Measurements from ENCODE around the gene YTHDF2.

The YTHDF2 gene

GRCh38 chr1:28801461-28801860 lies 64.7 kb downstream of the YTHDF2 start:
- no peak for DNase-seq (ENCODE audit: low read depth in 2 of 2)

DNA sequence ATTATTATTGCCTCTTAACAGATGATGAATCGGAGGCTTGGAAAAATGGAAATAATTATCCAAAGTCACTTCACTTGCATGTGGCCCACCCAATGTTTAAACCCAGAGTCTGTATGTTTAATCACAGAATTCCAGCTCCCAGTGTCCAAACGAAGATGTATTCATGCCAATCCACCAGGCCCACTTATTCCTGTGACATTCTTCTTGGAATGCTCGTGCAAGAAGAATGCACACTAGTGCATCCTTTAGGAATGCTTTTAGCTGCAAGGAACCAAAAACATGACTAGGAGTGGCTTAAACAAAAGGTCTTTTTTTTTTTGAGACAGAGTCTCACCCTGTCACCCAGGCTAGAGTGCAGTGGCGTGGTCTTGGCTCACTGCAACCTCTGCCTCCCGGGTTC lies 66.3 kb downstream of the YTHDF2 start:
- DNase-seq (ENCODE audit: low read depth in 2 of 2): no peak

- DNase-seq (ENCODE audit: low read depth in 2 of 2): no peak
Observed at GRCh38 chr1:28803662-28804061, 66.9 kb downstream of the YTHDF2 start.

DNA sequence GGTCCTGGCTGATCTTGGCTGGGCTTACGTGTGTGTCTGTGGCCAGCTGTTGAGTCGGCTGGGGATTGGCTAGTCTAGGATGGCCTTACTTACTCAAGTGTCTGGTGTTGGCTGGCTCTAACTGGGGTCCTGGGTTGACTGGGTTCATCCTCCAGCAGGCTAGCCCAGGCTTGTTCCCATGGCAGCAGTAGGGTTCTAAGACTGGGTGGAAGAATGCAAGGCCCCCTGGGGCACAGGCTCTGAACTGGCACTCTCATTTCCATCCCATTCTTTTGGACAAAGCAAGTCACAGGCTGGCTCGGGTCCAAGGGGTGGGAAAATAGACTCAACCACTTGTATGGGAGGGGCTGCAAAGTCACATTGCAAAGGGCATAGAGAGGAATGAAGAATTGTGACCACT lies 67.3 kb downstream of the YTHDF2 start:
- no peak for DNase-seq (ENCODE audit: low read depth in 2 of 2)

DNA sequence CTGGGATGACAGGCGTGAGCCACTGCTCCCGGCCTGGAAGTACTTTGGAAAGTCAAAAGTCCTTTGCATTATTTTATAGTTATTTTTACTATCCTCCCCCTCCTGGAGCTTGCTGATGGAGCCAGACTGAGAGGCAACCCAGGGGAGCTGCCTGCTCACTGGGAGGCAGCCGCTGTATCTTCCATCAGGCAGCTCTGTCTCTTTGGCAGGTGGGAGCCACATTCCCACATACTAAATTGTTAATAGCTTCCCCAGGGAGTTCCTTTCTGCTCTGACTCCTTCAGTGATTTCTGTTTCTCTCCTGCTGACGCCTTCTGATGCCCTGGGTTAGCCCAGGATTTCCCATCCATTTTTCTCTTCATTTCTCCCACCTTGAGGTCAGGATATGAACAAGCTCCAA lies 70.3 kb downstream of the YTHDF2 start:
- DNase-seq (ENCODE audit: low read depth in 2 of 2): no peak

DNA sequence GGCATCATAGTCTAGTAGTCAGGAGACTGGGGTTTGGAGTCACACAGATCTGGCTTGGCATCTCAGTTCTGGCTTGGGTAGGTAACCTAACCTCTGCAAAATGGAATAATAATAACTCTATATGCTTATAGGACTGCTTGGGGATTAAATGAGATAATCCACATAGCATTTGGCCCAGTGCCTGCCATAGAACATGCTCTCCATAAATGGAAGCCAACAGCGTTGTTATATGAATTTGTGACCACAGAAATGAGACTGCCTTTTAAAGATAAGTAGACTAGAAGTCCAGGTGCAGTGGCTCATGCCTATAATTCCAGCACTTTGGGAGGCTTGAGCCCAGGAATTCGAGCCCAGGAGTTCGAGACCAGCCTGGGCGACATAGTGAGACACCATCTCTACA lies 71.2 kb downstream of the YTHDF2 start:
- no peak for DNase-seq (ENCODE audit: low read depth in 2 of 2)

DNA sequence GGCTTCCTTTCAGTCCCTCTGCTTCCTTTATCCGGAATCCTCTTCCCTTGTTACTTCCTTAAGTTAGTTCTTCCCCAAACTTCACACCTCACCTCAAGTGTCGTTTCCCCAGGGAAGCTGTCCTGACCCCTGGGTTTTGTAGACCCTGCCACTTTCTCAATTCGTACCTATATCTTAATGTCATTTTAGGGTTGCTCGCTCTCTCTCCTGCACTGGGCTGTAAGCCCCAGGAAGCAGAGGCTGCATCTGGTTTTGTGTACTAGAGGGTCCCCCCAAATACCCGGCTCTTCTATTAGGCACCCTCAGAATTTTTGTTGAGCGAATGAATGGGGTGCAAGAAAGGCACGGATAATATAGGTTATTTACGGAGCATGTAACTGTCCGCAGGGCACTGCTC lies 74.6 kb downstream of the YTHDF2 start:
- no peak for DNase-seq (ENCODE audit: low read depth in 2 of 2)

- no peak for DNase-seq (ENCODE audit: low read depth in 2 of 2)
Observed at GRCh38 chr1:28811766-28812668, 75.3 kb downstream of the YTHDF2 start, which contains the start of gene OPRD1. Gene OPRD1, plus strand, starts transcription at chr1:28812170. Its CDS starts 214 bp downstream, at chr1:28812384.

DNA sequence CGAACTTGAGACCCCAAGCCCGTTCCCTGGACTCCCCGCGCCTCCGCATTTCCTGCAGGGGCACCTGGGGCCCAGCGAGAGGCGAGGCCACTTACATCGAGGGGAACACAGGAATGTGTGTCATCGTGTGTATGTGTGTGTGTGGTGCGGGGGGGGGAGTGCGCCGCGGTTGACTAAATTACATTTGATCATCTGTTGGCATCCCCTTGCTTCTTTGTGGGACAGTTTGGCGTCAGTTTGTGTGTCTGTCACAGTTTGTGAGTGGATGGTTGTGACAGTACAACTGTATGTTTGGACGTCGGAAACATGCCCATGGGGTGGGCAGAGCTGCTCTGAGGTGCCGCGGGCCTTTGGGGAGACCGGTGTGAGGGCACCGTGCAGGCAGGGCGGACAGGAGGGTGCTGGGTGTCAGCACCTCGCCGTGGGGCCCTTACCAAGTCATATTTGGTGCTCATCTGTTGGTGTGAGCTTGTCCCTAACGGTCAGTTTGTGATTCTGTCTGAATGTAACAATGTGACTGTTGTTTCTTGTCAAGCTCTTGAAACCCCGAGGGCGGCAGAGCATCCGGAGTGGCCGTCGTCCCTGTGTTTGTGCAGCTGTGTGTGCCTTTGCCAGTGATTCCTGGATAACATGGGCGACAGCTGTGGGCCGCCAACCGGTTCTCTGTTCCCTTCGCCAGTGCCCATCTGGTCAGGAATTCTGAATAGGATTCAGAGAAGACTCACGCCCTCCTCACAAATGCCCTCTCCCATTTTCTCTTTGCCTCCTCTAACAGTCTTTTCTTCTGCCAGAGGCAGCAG lies 76.1 kb downstream of the YTHDF2 start:
- no peak for DNase-seq (ENCODE audit: low read depth in 2 of 2)

GRCh38 chr1:28813931-28814465 lies 77.3 kb downstream of the YTHDF2 start:
- no peak for DNase-seq (ENCODE audit: low read depth in 2 of 2)

DNA sequence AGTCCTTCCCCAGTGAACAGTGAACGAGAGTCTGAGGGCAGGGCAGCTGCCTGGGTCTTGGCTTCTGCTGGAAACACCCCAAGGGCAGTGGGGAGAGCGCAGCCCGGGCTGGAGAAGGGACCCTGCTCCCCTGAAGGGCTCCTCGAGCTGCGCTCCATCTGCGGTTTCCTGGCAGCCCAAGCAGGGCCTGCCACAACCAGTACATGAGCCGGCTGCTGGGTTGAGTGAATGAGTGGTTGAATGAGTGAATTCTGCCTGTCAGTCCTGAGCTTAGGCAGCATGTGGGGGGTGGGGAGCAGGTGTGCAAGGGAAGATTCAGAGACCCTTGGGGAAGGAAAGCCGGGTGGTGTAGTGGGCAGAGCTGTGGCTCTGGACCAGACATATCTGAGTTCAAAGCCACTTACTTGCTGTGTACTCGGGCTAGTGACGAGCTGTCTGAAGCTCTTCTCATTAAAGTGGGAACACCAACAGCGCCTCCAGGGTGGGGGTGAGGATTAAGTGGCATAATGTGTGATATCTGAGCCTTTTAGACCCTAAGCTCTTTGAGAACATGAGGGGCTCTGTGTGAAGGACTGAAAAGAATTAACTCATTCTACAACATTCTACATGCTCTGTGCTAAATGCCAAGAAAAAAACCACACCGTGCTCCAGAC lies 78.9 kb downstream of the YTHDF2 start:
- DNase-seq (ENCODE audit: low read depth in 2 of 2): no peak

DNA sequence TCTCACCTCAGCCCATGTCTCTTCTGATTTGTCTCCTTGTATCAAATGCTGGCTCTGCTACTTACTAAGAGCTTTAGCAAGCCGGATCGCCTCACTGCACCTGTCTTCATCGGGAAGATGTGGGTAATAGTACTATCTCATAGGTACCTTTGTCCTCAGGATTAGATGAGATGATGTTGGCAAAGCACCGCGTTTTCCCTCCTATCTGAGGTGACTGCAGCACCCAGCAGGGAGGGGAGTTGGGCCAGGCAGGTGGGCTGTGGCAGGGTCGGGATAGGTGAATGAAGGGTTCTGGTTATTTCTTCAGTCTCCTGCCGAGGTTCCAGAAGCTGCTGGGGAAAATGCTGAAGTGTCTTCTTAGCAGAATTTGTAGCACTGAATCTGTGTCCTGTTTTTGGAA lies 80.4 kb downstream of the YTHDF2 start:
- DNase-seq (ENCODE audit: low read depth in 2 of 2): no peak

DNA sequence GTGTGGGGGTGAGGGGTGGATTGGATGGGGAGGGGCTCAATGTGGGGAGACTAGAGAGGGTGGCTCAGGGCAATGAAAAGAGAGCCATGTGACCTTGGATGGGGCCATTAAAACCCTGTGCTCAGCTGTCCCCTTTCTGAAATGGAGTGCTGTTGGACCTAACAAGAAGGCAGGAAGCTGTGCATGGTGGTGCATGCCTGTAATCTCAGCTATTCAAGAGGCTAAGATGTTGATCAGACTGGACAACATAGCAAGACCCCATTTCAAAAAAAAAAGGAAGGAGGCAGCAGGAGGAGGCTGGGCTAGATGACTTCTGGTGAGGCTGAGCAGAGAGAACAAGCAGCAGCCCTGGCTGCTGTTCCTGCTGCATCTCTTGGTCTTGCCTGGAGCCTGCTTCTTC lies 82.3 kb downstream of the YTHDF2 start:
- no peak for DNase-seq (ENCODE audit: low read depth in 2 of 2)
